ENCODE results near the gene PRODH2.

Gene PRODH2

DNA sequence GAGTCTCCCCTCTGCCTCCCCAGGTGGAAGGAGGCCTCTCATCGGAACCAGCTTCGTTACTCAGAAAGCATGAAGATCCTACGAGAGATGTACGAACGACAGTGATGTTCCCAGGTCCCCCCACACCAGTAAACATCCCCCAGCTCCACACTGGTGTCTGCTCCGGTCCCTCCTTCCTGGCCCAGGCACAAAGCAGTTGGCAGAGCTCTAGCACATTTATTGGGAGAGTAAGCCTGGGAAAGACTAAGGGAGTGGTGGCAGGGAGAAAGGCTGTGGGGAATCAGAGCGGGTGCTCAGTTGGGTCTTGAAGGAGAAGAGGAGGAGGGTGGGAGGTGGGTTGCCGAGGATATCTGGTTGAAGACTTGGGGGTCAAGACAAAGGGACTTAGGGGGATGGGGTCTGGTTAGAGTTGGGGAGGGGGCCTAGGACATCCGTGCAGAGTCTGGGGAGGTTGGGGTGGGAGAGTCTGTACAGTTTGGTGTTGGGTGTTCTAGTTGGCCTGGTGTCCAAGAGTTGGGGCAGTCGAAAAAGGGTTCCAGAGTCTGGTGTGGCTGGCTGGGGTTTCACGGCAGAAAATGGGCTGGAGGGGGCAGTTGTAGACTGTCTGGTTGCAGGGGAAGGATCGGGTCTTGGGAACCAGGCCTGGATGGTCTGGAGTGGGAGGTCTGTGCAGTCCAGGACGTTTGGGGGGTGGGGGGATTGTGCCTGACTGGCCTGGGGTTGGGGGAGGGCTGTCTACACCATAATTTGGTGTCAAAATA, 58.1 kb downstream of the PRODH2 start:
- DNase-seq, result no peak
- Mint-ChIP-seq H3K4me3 (no peak overlapping the region), H3K27me3 (peaks cover 8% of the 10 kb centered on the region), H3K4me1 (ENCODE audit: low read depth) (peaks cover 35% of the 10 kb centered on the region), H3K9me3 (no peaks in the 10 kb centered on the region), H3K27ac (no peak overlapping the region), H3K36me3 (ENCODE audit: low read depth) (peaks cover 45% of the 10 kb centered on the region)

DNA sequence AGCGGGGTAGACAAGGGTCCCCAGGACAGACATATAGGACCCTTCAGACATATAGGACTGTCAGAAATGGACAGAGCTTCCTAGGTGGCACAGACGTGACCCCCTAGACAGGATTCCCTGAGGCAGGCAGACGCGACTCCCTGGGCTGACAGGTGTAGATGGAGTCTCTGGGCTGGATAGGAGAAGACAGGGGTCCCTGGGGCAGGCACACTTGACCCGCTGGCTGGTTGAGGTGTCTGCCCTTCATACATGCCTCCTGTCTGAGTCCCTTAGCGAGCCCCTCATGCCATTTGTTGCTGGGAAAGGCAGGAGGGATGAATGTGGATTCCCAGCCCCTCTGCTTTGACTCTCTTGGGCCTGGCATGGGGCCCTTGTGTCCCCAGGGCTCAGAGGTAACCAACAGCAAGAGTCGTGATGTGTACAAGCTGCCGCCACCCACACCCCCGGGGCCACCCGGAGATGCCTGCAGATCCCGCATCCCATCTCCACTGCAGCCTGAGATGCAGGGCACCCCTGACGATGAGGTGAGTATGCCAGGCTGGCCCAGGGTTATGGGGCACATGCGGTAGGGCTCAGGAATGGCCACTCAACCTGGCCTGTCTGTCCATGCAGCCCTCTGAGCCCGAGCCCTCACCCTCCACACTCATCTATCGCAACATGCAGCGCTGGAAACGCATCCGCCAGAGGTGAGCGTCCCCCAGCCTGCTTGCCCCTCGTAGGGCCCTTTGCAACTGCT, 58.8 kb downstream of the PRODH2 start:
- peaks cover 8% of the 10 kb centered on the region for H3K27me3 Mint-ChIP-seq
- H3K27ac Mint-ChIP-seq, result no peak overlapping the region
- H3K4me3 Mint-ChIP-seq, result no peak overlapping the region
- DNase-seq, result no peak
- peaks cover 32% of the 10 kb centered on the region for H3K4me1 Mint-ChIP-seq (ENCODE audit: low read depth)
- no peaks in the 10 kb centered on the region for H3K9me3 Mint-ChIP-seq
- peaks cover 39% of the 10 kb centered on the region for H3K36me3 Mint-ChIP-seq (ENCODE audit: low read depth)

DNA sequence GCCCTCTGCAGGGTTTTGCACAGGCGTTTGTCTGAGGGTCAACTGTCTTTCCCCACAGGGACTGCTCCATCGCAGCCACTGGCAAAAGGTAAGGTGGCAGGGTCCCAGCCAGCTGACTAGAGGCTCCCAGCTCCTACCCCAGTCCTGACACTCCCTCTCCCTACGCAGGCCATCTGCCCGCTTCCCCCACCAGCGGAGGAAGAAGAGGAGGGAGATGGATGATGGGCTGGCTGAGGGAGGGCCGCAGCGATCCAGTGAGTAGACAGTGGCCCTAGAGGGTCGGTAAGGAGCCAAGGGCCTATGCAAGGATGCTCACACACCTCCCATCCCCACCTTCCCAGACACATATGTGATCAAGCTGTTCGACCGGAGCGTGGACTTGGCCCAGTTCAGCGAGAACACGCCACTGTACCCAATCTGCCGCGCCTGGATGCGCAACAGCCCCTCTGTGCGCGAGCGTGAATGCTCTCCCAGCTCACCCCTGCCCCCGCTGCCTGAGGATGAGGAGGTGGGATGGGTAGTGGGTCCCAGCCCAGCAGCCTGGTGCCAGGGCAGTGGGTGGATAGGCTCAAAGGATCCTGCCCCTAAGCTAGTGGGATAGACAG, 59.8 kb downstream of the PRODH2 start:
- Mint-ChIP-seq H3K27ac (no peak overlapping the region), H3K4me3 (no peak overlapping the region), H3K9me3 (no peaks in the 10 kb centered on the region), H3K27me3 (peaks cover 8% of the 10 kb centered on the region), H3K36me3 (ENCODE audit: low read depth) (peaks cover 39% of the 10 kb centered on the region), H3K4me1 (ENCODE audit: low read depth) (peaks cover 38% of the 10 kb centered on the region)
- no peak for DNase-seq

DNA sequence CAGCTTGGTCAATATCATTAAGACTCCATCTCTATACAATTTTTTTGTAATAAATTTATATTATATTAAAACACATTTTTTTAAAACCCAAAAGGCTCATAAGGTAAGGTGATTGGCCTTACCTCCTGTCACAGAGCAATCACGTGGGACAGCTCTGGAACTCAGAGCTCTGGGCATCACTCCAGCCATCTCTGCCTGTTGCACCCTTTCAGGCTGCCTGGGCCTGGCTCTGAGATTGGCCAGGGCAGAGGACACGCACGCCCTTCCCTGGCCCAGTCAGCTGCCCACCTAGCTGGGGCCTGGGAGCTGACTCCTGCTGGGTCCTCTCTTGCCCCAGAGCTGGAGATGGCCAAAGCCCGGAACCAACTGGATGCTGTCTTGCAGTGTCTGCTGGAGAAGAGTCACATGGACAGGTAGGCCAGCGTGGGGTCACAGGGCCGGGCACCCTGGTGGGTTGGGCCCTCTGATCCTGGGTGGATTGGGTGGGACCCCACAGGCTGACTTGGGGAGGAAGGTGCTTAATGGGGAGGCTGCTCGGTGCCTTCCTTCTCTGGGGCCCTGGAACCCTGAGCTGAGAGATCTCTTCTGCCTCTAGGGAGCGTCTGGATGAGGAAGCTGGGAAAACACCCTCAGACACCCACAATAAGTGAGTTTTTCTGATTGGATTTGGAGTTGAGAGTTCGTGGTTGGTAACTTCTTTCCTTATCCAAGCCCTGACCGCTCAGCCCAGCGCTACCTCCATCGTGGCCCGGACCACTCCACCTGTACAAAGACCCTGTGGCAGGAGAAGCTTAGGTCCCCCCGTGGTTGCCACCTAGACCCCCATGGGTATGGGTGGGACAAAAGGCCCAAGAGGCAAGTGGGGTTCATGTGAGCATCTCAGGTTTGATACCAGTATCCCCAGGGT, 60.6 kb downstream of the PRODH2 start:
- peaks cover 8% of the 10 kb centered on the region for H3K27me3 Mint-ChIP-seq
- H3K4me3 Mint-ChIP-seq, result no peak overlapping the region
- H3K9me3 Mint-ChIP-seq, result no peaks in the 10 kb centered on the region
- H3K27ac Mint-ChIP-seq, result no peak overlapping the region
- DNase-seq, result no peak
- H3K36me3 Mint-ChIP-seq (ENCODE audit: low read depth), result peaks cover 43% of the 10 kb centered on the region
- peaks cover 38% of the 10 kb centered on the region for H3K4me1 Mint-ChIP-seq (ENCODE audit: low read depth)

DNA sequence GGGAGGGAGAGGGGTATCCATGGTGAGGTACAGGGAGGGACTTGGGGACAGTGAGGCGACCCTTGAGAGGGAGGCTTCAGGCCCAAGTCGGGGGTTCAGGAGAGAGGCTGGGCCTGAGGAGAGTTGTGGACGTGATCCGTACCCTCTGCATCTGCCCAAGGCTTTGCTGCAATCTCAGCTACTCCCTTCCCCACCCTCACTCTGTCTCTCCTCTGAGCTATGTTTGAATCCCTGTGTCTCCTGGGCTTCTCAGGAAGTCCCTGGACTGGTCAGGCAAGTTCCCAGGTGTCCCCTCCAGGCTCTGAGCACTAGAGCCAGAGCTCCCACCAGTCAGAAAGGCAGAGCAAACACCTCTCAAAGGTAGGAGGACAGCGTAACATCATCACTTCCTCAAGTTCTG, 62.5 kb downstream of the PRODH2 start:
- Mint-ChIP-seq H3K4me1 (ENCODE audit: low read depth) (peaks cover 40% of the 10 kb centered on the region), H3K27ac (peak overlapping the region; percentile 38), H3K9me3 (no peaks in the 10 kb centered on the region), H3K4me3 (peak overlapping the region; percentile 41), H3K27me3 (peaks cover 1% of the 10 kb centered on the region), H3K36me3 (ENCODE audit: low read depth) (peaks cover 51% of the 10 kb centered on the region)
- DNase-seq, result no peak
